NB4 (cell line): ENCODE data around the gene RYR3.

Experiments
- DNase-seq: peaks from one replicate; pipeline ENCODE4 v3.0.0; 2010; ENCODE audit warnings: low read depth
- H3K4me3 ChIP-seq: one replicate; pipeline ENCODE4 v1.5.1; 2011; ENCODE audit warnings: mild to moderate bottlenecking, low read depth, low read length, moderate library complexity
- MYC ChIP-seq: IDR thresholded peaks from 2 replicates; pipeline ENCODE4 v1.6.1; 2011; ENCODE audit warnings: low read depth, low read length
- POLR2A ChIP-seq: IDR thresholded peaks from 2 replicates; pipeline ENCODE4 v1.6.1; 2011; ENCODE audit warnings: mild to moderate bottlenecking; ENCODE audit not compliant: insufficient read length; ENCODE audit errors: extremely low read depth
- TF ChIP-seq, protein P1 (sequence below): IDR thresholded peaks from one replicate; pipeline ENCODE4 v1.5.1; 2012; ENCODE audit warnings: low read depth, low read length
- TF ChIP-seq, protein P2 (sequence below): IDR thresholded peaks from 2 replicates; pipeline ENCODE4 v1.6.1; 2011; ENCODE audit warnings: low read depth, low read length

RYR3 gene

GRCh38 chr15:33360886-33361285, 50.1 kb downstream of the RYR3 start:
- no peak overlapping the region for H3K4me3 ChIP-seq
- no peak for DNase-seq
- TF ChIP-seq, protein P1, sequence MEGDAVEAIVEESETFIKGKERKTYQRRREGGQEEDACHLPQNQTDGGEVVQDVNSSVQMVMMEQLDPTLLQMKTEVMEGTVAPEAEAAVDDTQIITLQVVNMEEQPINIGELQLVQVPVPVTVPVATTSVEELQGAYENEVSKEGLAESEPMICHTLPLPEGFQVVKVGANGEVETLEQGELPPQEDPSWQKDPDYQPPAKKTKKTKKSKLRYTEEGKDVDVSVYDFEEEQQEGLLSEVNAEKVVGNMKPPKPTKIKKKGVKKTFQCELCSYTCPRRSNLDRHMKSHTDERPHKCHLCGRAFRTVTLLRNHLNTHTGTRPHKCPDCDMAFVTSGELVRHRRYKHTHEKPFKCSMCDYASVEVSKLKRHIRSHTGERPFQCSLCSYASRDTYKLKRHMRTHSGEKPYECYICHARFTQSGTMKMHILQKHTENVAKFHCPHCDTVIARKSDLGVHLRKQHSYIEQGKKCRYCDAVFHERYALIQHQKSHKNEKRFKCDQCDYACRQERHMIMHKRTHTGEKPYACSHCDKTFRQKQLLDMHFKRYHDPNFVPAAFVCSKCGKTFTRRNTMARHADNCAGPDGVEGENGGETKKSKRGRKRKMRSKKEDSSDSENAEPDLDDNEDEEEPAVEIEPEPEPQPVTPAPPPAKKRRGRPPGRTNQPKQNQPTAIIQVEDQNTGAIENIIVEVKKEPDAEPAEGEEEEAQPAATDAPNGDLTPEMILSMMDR: no peak
- TF ChIP-seq MYC: no peak
- TF ChIP-seq, protein P2, sequence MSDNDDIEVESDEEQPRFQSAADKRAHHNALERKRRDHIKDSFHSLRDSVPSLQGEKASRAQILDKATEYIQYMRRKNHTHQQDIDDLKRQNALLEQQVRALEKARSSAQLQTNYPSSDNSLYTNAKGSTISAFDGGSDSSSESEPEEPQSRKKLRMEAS: no peak
- TF ChIP-seq POLR2A: no peak

DNA sequence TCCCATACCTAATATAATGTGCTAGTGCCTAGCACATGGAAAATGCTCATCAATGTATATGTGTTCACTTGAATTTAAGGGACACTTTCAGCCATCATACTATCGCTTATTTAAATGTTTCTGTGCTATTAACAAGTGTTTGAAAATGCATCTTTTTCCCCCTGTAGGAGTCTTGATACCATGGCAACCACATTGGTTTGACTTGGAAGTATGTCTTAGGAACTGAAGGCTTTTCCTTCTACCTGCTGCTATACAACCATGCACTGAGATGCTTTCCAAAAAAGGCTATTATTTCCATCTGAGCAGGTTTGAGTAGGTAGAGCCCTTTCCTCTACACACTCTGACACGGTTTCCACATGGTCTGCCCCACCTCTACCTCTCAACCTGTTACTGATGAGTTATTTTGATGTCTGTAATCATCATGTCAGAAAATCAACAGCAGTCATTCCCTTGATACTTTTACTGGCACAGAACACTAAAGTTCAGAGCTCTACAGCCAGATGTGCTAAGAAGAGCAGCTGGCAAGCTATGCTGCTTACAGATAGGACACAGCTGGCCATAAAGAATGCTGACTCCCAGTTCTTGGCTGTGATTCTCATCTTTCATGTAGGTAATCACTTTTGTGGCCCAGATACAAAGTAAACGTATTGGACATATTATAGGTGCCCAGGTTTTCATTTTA, 59.3 kb downstream of the RYR3 start:
- no peak for DNase-seq

GRCh38 chr15:33370623-33371020, 59.9 kb downstream of the RYR3 start:
- TF ChIP-seq, protein P1: no peak
- TF ChIP-seq POLR2A: no peak
- TF ChIP-seq, protein P2: no peak
- no peak for TF ChIP-seq MYC
- no peak for DNase-seq
- H3K4me3 ChIP-seq: no peak overlapping the region

More for the DNA sequence above, 59.3 kb downstream of the RYR3 start:
- TF ChIP-seq MYC: no peak
- TF ChIP-seq, protein P2: no peak
- TF ChIP-seq POLR2A: no peak
- TF ChIP-seq, protein P1: no peak
- no peak overlapping the region for H3K4me3 ChIP-seq

GRCh38 chr15:33371159-33371558, 60.4 kb downstream of the RYR3 start:
- TF ChIP-seq, protein P1: no peak
- TF ChIP-seq MYC: no peak
- TF ChIP-seq, protein P2: no peak
- TF ChIP-seq POLR2A: no peak
- DNase-seq: no peak
- no peak overlapping the region for H3K4me3 ChIP-seq

DNA sequence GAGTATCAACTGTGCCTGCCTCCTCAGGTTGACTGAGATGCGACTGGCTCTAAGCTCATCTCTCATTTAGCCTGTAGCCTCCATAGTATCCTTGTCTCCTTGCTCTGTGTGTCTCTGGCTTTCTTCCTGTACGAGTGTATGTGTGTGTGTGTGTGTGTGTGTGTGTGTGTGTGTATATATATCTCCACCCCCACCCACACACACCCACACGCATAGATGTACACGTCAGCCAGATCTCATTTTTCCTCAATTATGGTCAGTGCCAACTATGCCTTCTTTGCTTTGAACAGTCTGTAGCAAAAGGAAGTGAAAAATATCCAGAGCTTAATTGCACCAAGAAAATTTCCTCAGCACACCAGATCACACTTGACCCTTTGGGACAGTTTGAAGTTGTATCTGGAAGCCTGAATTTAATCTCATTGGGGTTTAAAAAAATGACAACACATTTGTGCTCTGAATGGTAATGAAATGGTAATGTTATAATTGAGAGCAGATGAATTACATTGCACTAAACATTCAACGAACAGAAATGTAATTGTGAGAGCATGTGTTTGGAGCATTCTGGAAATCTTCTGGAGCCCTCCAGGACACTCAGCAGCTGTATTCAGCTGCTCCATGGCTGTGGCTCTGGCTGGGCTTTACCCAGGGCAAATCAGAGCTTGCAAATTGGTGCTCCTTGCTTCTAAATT, 63.6 kb downstream of the RYR3 start:
- no peak overlapping the region for H3K4me3 ChIP-seq
- no peak for DNase-seq
- no peak for TF ChIP-seq MYC
- TF ChIP-seq, protein P2: no peak
- TF ChIP-seq POLR2A: no peak
- TF ChIP-seq, protein P1: no peak
